ENCODE data around the gene CECR2.

GRCh38 chr22:17540481-17540880 lies 171.2 kb downstream of the CECR2 start:
- TF ChIP-seq CTCF (conservative IDR thresholded peaks at IDR 0.05; ENCODE audit: low read depth, low read length) (0 out of 2 replicates have a peak, but pooled peaks have one; percentile 10), EZH2 (IDR thresholded peaks at IDR 0.05; ENCODE audit: low read length, unreplicated experiment) (no peak), EZH2phosphoT487 (IDR thresholded peaks at IDR 0.05; ENCODE audit: borderline replicate concordance, low read length) (no peak)
